22Rv1 (cell line): ENCODE measurements around the gene PPP3CA.

Experiments used
- H3K27ac ChIP-seq: fragments of 450-650 bp; 2 replicates; pipeline ENCODE4 v1.5.1; 2017
- ZFX ChIP-seq: fragments of 450-650 bp; IDR thresholded peaks from 2 replicates; pipeline ENCODE4 v1.6.1; 2017; ENCODE audit warnings: antibody characterized with exemption, borderline replicate concordance
- TF ChIP-seq, protein P1 (sequence below): fragments of 450-650 bp; IDR thresholded peaks from 2 replicates; pipeline ENCODE4 v1.5.1; 2017; ENCODE audit warnings: mild to moderate bottlenecking

Gene PPP3CA

DNA sequence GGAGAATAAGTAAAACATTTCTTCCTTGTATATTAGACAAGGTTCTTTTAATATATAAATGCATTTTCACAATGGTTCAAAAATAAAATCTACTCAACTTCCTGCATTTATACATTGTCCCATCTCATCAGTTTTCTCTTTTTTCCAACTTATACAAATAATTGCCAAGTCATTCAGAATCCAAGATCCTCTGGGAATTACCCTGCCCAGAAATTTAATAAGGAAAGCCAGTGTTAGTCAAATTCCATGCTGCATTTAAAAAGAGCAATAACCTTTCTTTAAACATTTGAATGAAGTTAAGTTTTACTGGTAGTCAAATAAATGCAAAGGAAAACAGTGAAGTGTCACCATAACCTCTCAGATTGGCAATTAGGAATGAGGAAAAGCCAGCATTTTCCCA is 357.9 kb downstream of the PPP3CA start:
- TF ChIP-seq, protein P1, sequence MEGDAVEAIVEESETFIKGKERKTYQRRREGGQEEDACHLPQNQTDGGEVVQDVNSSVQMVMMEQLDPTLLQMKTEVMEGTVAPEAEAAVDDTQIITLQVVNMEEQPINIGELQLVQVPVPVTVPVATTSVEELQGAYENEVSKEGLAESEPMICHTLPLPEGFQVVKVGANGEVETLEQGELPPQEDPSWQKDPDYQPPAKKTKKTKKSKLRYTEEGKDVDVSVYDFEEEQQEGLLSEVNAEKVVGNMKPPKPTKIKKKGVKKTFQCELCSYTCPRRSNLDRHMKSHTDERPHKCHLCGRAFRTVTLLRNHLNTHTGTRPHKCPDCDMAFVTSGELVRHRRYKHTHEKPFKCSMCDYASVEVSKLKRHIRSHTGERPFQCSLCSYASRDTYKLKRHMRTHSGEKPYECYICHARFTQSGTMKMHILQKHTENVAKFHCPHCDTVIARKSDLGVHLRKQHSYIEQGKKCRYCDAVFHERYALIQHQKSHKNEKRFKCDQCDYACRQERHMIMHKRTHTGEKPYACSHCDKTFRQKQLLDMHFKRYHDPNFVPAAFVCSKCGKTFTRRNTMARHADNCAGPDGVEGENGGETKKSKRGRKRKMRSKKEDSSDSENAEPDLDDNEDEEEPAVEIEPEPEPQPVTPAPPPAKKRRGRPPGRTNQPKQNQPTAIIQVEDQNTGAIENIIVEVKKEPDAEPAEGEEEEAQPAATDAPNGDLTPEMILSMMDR: no peak
- TF ChIP-seq ZFX: no peak
- no peak overlapping the region for H3K27ac ChIP-seq

DNA sequence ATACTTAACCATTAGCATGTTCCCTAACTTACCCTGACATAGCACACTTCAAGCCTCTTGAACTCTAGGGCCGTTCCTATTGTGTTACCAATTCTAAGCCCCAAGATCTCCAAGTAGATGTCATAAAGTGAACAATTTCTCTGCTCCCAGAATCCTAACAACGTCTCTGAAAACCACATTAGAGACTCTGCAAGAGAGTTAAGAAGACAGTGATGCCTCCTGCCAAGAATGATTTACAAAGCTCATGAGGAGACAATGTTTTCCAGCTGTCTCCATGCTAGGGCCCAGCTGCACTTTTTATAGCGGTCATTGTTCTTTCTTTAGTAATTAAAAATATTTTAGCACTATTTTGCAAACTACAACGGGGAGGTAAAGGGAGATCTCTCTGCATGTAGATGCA is 358.4 kb downstream of the PPP3CA start:
- TF ChIP-seq, protein P1: no peak
- TF ChIP-seq ZFX: no peak
- no peak overlapping the region for H3K27ac ChIP-seq

DNA sequence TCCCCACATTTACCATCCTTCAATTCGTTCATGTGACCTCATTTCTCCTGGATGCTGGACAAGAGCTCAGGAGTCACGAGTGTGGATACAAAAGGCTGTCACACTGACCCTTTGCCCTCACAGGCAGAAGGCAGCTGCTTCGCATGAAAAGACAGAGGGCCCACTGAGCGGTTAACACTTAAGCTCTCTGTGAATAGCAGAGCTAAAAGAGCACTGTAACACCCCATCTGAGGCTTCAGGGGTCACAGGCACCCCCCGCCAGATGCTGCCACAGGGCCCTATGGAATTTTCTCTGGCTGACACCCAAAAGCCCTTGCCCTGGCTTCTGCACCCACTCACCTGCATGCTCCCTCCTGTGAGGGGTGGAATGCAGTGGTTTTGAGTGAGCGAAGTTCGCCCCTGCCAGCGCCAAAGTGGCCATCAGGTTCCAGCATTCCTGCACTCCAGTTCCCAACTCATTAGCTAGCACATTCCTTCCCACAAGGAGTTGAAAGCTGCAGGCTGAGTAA is 360.9 kb downstream of the PPP3CA start:
- no peak overlapping the region for H3K27ac ChIP-seq
- TF ChIP-seq ZFX: no peak
- TF ChIP-seq, protein P1: no peak

DNA sequence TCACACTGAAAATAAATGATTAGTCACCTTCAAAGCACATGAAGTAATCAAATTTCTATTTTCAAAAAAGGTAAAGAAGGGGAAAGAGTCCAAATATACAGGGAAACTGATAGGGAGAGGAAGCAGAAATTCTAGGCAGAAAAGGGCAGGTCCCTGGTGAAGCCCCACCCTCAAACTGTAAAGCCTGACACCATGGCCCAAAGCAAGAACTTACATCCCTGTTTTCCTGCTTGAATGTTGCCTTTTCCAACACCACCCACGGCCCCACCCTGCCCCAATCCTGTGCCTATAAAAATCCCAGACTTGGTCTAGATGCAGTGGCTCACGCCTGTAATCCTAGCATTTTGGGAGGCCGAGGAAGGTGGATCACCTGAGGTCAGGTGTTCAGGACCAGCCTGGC is 361.8 kb downstream of the PPP3CA start:
- no peak for TF ChIP-seq ZFX
- TF ChIP-seq, protein P1: no peak
- no peak overlapping the region for H3K27ac ChIP-seq

DNA sequence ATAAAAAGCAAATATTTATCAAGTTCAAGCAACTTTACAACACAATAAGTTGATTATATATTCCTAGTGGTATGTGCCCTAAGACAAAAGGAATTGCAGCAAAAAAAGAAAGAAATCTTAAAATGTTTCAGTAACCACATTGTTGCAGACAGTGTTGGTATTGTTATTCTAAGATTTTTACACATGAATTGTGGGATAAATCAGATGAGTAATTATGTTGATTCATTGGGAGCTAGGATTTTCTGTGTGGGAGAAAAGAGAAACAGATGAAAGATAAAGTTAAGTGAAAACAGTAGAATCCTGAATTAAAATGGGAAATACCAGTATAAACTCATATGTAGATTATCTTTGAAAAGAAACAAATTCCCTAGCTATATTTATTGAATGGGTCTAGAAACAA is 362.4 kb downstream of the PPP3CA start:
- no peak for TF ChIP-seq ZFX
- TF ChIP-seq, protein P1: no peak
- no peak overlapping the region for H3K27ac ChIP-seq

DNA sequence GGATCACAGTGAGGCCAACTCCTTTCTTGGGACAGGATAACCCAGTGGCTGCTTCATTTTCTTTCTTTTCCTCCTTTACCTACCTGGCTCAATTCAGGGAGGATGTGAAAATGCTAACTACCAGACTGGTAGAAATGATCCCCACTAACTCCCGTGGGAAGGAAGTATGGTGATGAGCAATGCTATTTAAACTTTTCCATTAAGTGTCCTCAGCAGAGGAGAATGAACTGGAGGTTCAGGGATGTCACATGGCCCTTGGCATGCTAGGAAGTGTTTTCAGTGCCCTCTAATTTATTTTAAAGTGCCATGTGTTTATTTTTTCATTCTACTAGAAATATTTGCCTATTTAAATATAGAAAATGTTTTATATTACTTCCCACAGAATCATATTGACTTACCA is 363.9 kb downstream of the PPP3CA start:
- no peak for TF ChIP-seq ZFX
- TF ChIP-seq, protein P1: no peak

DNA sequence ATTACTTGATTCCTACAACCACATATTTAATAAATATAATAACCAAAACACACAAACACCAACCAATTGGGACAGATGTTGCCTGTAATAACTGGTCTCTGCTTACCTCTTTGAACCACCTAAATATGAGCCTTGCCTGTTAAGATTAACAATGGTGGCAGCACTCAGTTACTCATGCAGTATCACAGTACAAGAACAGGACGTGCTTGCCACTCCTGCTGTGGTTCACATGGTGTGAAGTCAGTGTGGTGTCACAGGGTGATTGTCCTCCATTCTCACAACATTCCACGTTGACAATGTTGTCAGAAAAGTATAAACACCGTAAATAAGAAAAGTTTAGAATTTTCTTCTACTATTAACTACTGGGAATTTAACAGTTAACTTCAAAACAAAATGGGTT is 365.0 kb downstream of the PPP3CA start:
- TF ChIP-seq, protein P1: no peak
- TF ChIP-seq ZFX: no peak
- 0 out of 2 replicates have a peak overlapping the region, but pooled peaks have one; percentile 14 for H3K27ac ChIP-seq

More for the DNA sequence above, 363.9 kb downstream of the PPP3CA start:
- no peak overlapping the region for H3K27ac ChIP-seq
